Cardiac muscle cell (in vitro differentiated cells and primary cell): ENCODE data around the gene MRRF. TPM values are rescaled to one million over a fixed set of nuclear protein-coding genes. Genes with fewer than 3 reads are reported as not detected.

Source experiments
- DNase-seq, 2 donors: peaks; one replicate each; pipeline versions ENCODE4 v3.0.0 to v3.0.0-alpha.2; 2010 to 2017; ENCODE audit warnings: low read depth in 1 of 2, low spot score in 1 of 2
- H3K27ac ChIP-seq: fragments of 200-600 bp; sonication (generic); 2 replicates; pipeline ENCODE4 v1.5.1; 2016
- H3K27me3 ChIP-seq: fragments of 200-600 bp; sonication (generic); 2 replicates; pipeline ENCODE4 v1.6.0; 2016; ENCODE audit warnings: control low read depth
- H3K36me3 ChIP-seq: fragments of 200-600 bp; sonication (generic); 2 replicates; pipeline ENCODE4 v1.5.1; 2016; ENCODE audit warnings: control low read depth
- H3K4me1 ChIP-seq: fragments of 200-600 bp; sonication (generic); 2 replicates; pipeline ENCODE4 v1.8.1; 2017; ENCODE audit warnings: low read depth, mild to moderate bottlenecking, mixed run types
- H3K4me3 ChIP-seq: fragments of 200-600 bp; sonication (generic); 2 replicates; pipeline ENCODE4 v1.5.1; 2016; ENCODE audit warnings: mild to moderate bottlenecking
- H3K9me3 ChIP-seq: fragments of 200-600 bp; sonication (generic); 2 replicates; pipeline ENCODE4 v1.5.1; 2017; ENCODE audit warnings: low read depth, mild to moderate bottlenecking, control low read depth
- CTCF ChIP-seq: IDR thresholded peaks from 2 replicates; pipeline ENCODE4 v1.5.1; 2012; ENCODE audit warnings: low read depth, mild to moderate bottlenecking, low read length
- polyA plus RNA-seq: library from polyadenylated mRNA; unstranded; fragments of >200 nt; fragmentation: Nextera tagmentation; extraction: Ambion mirVana; gene quantifications from 2 replicates; pipeline ENCODE4 v1.2.1, GENCODE V29; 2016
- total RNA-seq: library from RNA; depleted of rRNA; stranded (reverse); fragments of >200 nt; gene quantifications from 2 replicates; pipeline ENCODE4 v1.2.3, GENCODE V29; 2016

The MRRF gene
- total and polyA plus RNA-seq, 2 experiments from 2014 or later, result 44.4 to 45.5 TPM

GRCh38 chr9:122380293-122380692, 115.6 kb downstream of the MRRF start:
- H3K9me3 ChIP-seq, result no peaks in the 10 kb centered on the region
- H3K27ac ChIP-seq, result no peak overlapping the region
- H3K36me3 ChIP-seq, result no peaks in the 10 kb centered on the region
- no peak for TF ChIP-seq CTCF
- H3K4me3 ChIP-seq, result no peak overlapping the region
- no peak for DNase-seq
- peaks cover 16% of the 10 kb centered on the region for H3K4me1 ChIP-seq
- no peaks in the 10 kb centered on the region for H3K27me3 ChIP-seq

Other genes starting within 250 kb of the MRRF start
- 3.6 and 4.7 TPM in 2 replicates for gene TTLL11, start 171.6 kb upstream of the MRRF start, total RNA-seq
- gene TTLL11, start 171.6 kb upstream of the MRRF start, polyA plus RNA-seq, result 2.6 and 6.7 TPM in 2 replicates
- 86.9 and 116 TPM in 2 replicates for gene NDUFA8, start 105.1 kb upstream of the MRRF start, total RNA-seq
- gene NDUFA8, start 105.1 kb upstream of the MRRF start, polyA plus RNA-seq, result 287 and 336 TPM in 2 replicates
- gene MORN5, start 105.0 kb upstream of the MRRF start, total RNA-seq, result 0.63 TPM in 1 of 2 replicates, not detected in the other
- not detected in 2 replicates for gene MORN5, start 105.0 kb upstream of the MRRF start, polyA plus RNA-seq
- gene LHX6, start 35.9 kb upstream of the MRRF start, total RNA-seq, result 0.12 and 0.14 TPM in 2 replicates
- not detected in 2 replicates for gene LHX6, start 35.9 kb upstream of the MRRF start, polyA plus RNA-seq
- 5.4 and 5.6 TPM in 2 replicates for gene RBM18, start within 50 bp of the MRRF start, total RNA-seq
- gene RBM18, start within 50 bp of the MRRF start, polyA plus RNA-seq, result 16.7 and 28.2 TPM in 2 replicates
- gene PTGS1, start 106.1 kb downstream of the MRRF start, total RNA-seq, result 0.74 and 1.2 TPM in 2 replicates
- gene PTGS1, start 106.1 kb downstream of the MRRF start, polyA plus RNA-seq, result 1.4 TPM in 1 of 2 replicates, not detected in the other
- gene OR1J1, start 213.0 kb downstream of the MRRF start, total RNA-seq, result not detected in 2 replicates
- gene OR1J1, start 213.0 kb downstream of the MRRF start, polyA plus RNA-seq, result not detected in 2 replicates
- not detected in 2 replicates for gene OR1J2, start 245.9 kb downstream of the MRRF start, total RNA-seq
- not detected in 2 replicates for gene OR1J2, start 245.9 kb downstream of the MRRF start, polyA plus RNA-seq